BLaER1 (cell line): Measurements from ENCODE around the gene RDM1.

Experiments used
- H3K27ac ChIP-seq: shearing (Covaris generic); formaldehyde crosslinking; 2 replicates; pipeline ENCODE4 v1.8.1; 2022
- H3K27me3 ChIP-seq: shearing (Covaris generic); formaldehyde crosslinking; 2 replicates; pipeline ENCODE4 v1.8.1; 2022
- H3K36me3 ChIP-seq: shearing (Covaris generic); formaldehyde crosslinking; 2 replicates; pipeline ENCODE4 v1.8.1; 2022
- H3K4me1 ChIP-seq: shearing (Covaris generic); formaldehyde crosslinking; 2 replicates; pipeline ENCODE4 v1.8.1; 2022
- H3K4me2 ChIP-seq: shearing (Covaris generic); formaldehyde crosslinking; 2 replicates; pipeline ENCODE4 v1.8.1; 2022
- H3K4me3 ChIP-seq: shearing (Covaris generic); formaldehyde crosslinking; 2 replicates; pipeline ENCODE4 v1.8.1; 2022
- H3K9ac ChIP-seq: shearing (Covaris generic); formaldehyde crosslinking; 2 replicates; pipeline ENCODE4 v1.8.1; 2022
- H3K9me3 ChIP-seq: shearing (Covaris generic); formaldehyde crosslinking; 2 replicates; pipeline ENCODE4 v1.8.1; 2022
- H4K20me1 ChIP-seq: shearing (Covaris generic); formaldehyde crosslinking; 2 replicates; pipeline ENCODE4 v1.8.1; 2022
- Cebpa-rat ChIP-seq: shearing (Covaris generic); IDR thresholded peaks from 2 replicates; pipeline ENCODE4 v1.8.1; 2022

RDM1 gene

DNA sequence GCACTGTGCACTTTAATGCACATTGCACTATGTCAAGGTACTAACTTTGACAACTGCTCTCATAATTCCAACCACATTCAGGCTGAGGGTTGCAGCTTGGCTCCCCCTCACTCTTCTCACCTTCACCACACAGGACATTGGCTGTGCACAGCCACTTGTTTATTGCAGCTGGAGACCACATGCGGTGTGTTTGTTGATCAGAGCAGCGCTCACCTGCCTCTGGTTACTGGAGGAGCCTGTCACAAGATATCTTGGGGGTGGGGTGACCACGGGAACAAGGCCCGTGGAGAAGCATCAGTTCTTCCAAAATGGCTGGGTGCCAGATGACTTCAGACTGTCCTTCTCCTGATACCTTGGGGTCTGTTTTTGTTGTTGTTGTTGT lies 39.8 kb downstream of the RDM1 start:
- Histone ChIP-seq H3K36me3 (no peaks in the 10 kb centered on the region), H3K4me2 (no peak overlapping the region), H3K9ac (no peak overlapping the region), H3K4me3 (no peak overlapping the region), H3K27ac (no peak overlapping the region), H4K20me1 (no peaks in the 10 kb centered on the region), H3K4me1 (peaks cover 9% of the 10 kb centered on the region; the same call in 1 of the 2 replicates), H3K9me3 (no peaks in the 10 kb centered on the region), H3K27me3 (no peaks in the 10 kb centered on the region)
- no peak for TF ChIP-seq Cebpa-rat

GRCh38 chr17:35889818-35890773 lies 40.5 kb downstream of the RDM1 start:
- no peak for TF ChIP-seq Cebpa-rat
- Histone ChIP-seq H4K20me1 (no peaks in the 10 kb centered on the region), H3K9ac (no peak overlapping the region), H3K9me3 (no peaks in the 10 kb centered on the region), H3K36me3 (no peaks in the 10 kb centered on the region), H3K4me2 (no peak overlapping the region), H3K4me3 (no peak overlapping the region), H3K4me1 (peaks cover 9% of the 10 kb centered on the region; the same call in 1 of the 2 replicates), H3K27ac (no peak overlapping the region), H3K27me3 (no peaks in the 10 kb centered on the region)

- Histone ChIP-seq H4K20me1 (no peaks in the 10 kb centered on the region), H3K4me3 (no peak overlapping the region), H3K27ac (no peak overlapping the region), H3K36me3 (no peaks in the 10 kb centered on the region), H3K4me1 (peaks cover 9% of the 10 kb centered on the region; the same call in 1 of the 2 replicates), H3K9ac (no peak overlapping the region), H3K9me3 (no peaks in the 10 kb centered on the region), H3K4me2 (no peak overlapping the region), H3K27me3 (no peaks in the 10 kb centered on the region)
- no peak for TF ChIP-seq Cebpa-rat
Observed at GRCh38 chr17:35889241-35889640, 41.3 kb downstream of the RDM1 start.

- Histone ChIP-seq H3K27me3 (no peaks in the 10 kb centered on the region), H3K4me1 (peaks cover 64% of the 10 kb centered on the region), H3K27ac (peak within 1 kb of the TSS; percentile 67), H3K36me3 (no peaks in the 10 kb centered on the region), H3K9ac (no peak within 1 kb of the TSS; the same call in 1 of the 2 replicates), H3K4me3 (no peak within 1 kb of the TSS; the same call in 1 of the 2 replicates), H3K4me2 (peak within 1 kb of the TSS; percentile 69), H4K20me1 (no peaks in the 10 kb centered on the region), H3K9me3 (no peaks in the 10 kb centered on the region)
- no peak for TF ChIP-seq Cebpa-rat
Observed at GRCh38 chr17:35879773-35880654, 50.6 kb downstream of the RDM1 start, which contains the start of gene CCL5. TSS of gene CCL5 (minus strand) at chr17:35880360.

- Histone ChIP-seq H3K4me3 (no peak overlapping the region), H3K9me3 (no peaks in the 10 kb centered on the region), H3K4me2 (peak overlapping the region; percentile 50), H3K27me3 (no peaks in the 10 kb centered on the region), H3K27ac (no peak overlapping the region), H3K4me1 (peaks cover 64% of the 10 kb centered on the region), H3K36me3 (no peaks in the 10 kb centered on the region), H4K20me1 (no peaks in the 10 kb centered on the region), H3K9ac (no peak overlapping the region)
- TF ChIP-seq Cebpa-rat: no peak
Observed at GRCh38 chr17:35878361-35878760, 52.2 kb downstream of the RDM1 start.

DNA sequence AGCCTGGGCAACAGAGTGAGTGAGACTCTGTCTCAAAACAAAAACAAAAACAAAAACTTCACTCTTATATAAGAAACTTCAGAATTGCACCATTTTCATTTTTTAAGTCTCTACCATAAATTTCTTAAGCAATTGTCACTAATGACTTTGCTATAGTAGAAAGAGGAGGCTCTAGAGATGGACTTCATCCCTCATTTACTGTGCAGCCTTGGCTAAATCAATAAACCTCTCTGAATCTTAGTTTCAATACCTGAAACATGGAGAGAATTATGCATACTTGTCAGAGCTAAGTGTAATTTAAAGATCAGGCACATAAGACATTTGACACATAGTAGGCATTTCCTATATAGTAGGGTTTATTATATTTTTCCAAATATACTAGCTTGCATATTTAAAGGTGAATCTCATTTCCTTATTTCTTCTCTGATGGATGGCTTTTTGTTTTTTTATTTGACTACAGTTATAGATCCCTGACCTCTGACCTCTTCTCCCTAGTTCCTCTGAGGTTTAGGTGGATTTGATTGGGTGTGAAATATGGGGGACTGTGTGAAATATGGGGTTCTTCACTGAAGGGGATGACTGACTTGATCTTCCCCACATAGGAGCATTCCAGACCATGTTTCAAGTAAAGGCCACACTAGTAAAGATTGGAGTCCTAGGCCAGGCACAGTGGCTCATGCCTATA lies 53.1 kb downstream of the RDM1 start:
- Histone ChIP-seq H4K20me1 (no peaks in the 10 kb centered on the region), H3K4me2 (peak overlapping the region; percentile 50), H3K9ac (no peak overlapping the region), H3K4me3 (no peak overlapping the region), H3K36me3 (no peaks in the 10 kb centered on the region), H3K4me1 (peaks cover 70% of the 10 kb centered on the region), H3K9me3 (no peaks in the 10 kb centered on the region), H3K27ac (no peak overlapping the region), H3K27me3 (no peaks in the 10 kb centered on the region)
- no peak for TF ChIP-seq Cebpa-rat

GRCh38 chr17:35876534-35876933 lies 54.0 kb downstream of the RDM1 start:
- no peak for TF ChIP-seq Cebpa-rat
- H3K27ac ChIP-seq: no peak overlapping the region
- no peak overlapping the region for H3K9ac ChIP-seq
- no peaks in the 10 kb centered on the region for H4K20me1 ChIP-seq
- H3K9me3 ChIP-seq: no peaks in the 10 kb centered on the region
- no peak overlapping the region for H3K4me2 ChIP-seq
- H3K4me1 ChIP-seq: peaks cover 79% of the 10 kb centered on the region
- H3K36me3 ChIP-seq: no peaks in the 10 kb centered on the region
- H3K4me3 ChIP-seq: no peak overlapping the region
- H3K27me3 ChIP-seq: no peaks in the 10 kb centered on the region

- peak overlapping the region; percentile 48 for H3K4me2 ChIP-seq
- no peaks in the 10 kb centered on the region for H3K9me3 ChIP-seq
Observed at GRCh38 chr17:35875800-35876139, 54.8 kb downstream of the RDM1 start.

GRCh38 chr17:35875072-35875799 lies 55.3 kb downstream of the RDM1 start:
- H3K9me3 ChIP-seq: no peaks in the 10 kb centered on the region
- no peaks in the 10 kb centered on the region for H3K27me3 ChIP-seq
- H3K4me1 ChIP-seq: peaks cover 77% of the 10 kb centered on the region
- H3K4me3 ChIP-seq: no peak overlapping the region
- no peak for TF ChIP-seq Cebpa-rat
- peak overlapping the region; percentile 48 for H3K4me2 ChIP-seq
- no peak overlapping the region for H3K9ac ChIP-seq
- no peaks in the 10 kb centered on the region for H4K20me1 ChIP-seq
- peak overlapping the region; percentile 56 for H3K27ac ChIP-seq
- H3K36me3 ChIP-seq: no peaks in the 10 kb centered on the region

More at GRCh38 chr17:35875800-35876139, 54.8 kb downstream of the RDM1 start:
- Histone ChIP-seq H3K4me1 (peaks cover 81% of the 10 kb centered on the region), H3K27ac (peak overlapping the region; percentile 56), H4K20me1 (no peaks in the 10 kb centered on the region), H3K9ac (no peak overlapping the region), H3K36me3 (no peaks in the 10 kb centered on the region), H3K4me3 (no peak overlapping the region), H3K27me3 (no peaks in the 10 kb centered on the region)
- TF ChIP-seq Cebpa-rat: no peak
